ENCODE measurements around the gene REXO1. TPM values are rescaled to one million over a fixed set of nuclear protein-coding genes. Genes with fewer than 3 reads are reported as not detected.
A peak's percentile ranks its signal among the peaks of the same experiment; 100 is the strongest.

Gene REXO1
- total and polyA plus RNA-seq, 2 of the 8 experiments (the other 6 are each of a cell fraction or from before 2014, with no cell fraction given): 42.4 to 44.3 TPM

GRCh38 chr19:1884291-1884718, 36.0 kb upstream of the REXO1 start:
- no peak overlapping the region for H2BK120ac ChIP-seq (replicated peaks; ENCODE audit: low read depth, low read length)
- H3K56ac ChIP-seq (replicated peaks; ENCODE audit: insufficient read length, low read depth, low read length): no peak overlapping the region
- no peak overlapping the region for H2BK12ac ChIP-seq (ENCODE audit: low read depth, low read length)
- no peaks in the 10 kb centered on the region for H3K36me3 ChIP-seq (ENCODE audit: control insufficient read depth in 2 of 4, insufficient read depth in 4 of 4, low read length in 3 of 4)
- no peak overlapping the region for H4K91ac ChIP-seq (replicated peaks; ENCODE audit: insufficient read length, low read length)
- WGBS, 2 experiments (ENCODE audit: extremely low coverage in 1 of 2, insufficient coverage in 1 of 2, insufficient read length in 1 of 2, insufficient replicate concordance in 2 of 2, low coverage in 1 of 2, low lambda C conversion rate in 2 of 2, missing lambda C conversion rate in 1 of 2): 38% methylated on average over 11 of the region's 11 CpGs; no CpG with 5 or more reads in 1 of the 2 experiments
- H3K9me3 ChIP-seq (ENCODE audit: insufficient read depth in 2 of 2, low read depth in 1 of 2, low read length in 1 of 2): no peaks in the 10 kb centered on the region
- H3K14ac ChIP-seq (ENCODE audit: insufficient read length): no peak overlapping the region
- H3K4ac ChIP-seq (replicated peaks; ENCODE audit: insufficient read length, low read depth, low read length): no peak overlapping the region
- no peak overlapping the region for H2AFZ ChIP-seq (ENCODE audit: low read length)
- H3K4me3 ChIP-seq (ENCODE audit: extremely low read depth in 1 of 4, insufficient read depth in 2 of 4, low read depth in 3 of 4, low read length in 4 of 4): peak overlapping the region; percentile 69 to 81 (median 76)
- H3K27ac ChIP-seq (ENCODE audit: low read depth, low read length): no peak overlapping the region
- FAIRE-seq: no peak
- H4K20me1 ChIP-seq (replicated peaks in 1 of 2; ENCODE audit: control insufficient read depth in 1 of 2, insufficient read depth in 2 of 2, low read length in 2 of 2): peaks cover 13 to 23% of the 10 kb centered on the region in 2 experiments
- H4K8ac ChIP-seq (ENCODE audit: extremely low read depth, insufficient read depth, low read length): no peak overlapping the region
- ChIA-PET POLR2A (ENCODE audit: partially characterized antibody) (interaction anchor here (1.1 to 2.1 kb wide), 6 partner anchors 9 to 165 kb away, joined by 3 to 9 read pairs (median 4); partner anchors contain the start of genes ADAT3 and SCAMP4), CTCF (ENCODE audit: partially characterized antibody) (interaction anchor here (1.3 kb wide), 1 partner anchor 61 kb away, joined by 3 read pairs; no protein-coding TSS in a partner anchor)
- no peak overlapping the region for H4K5ac ChIP-seq (ENCODE audit: insufficient read length, low read depth, low read length)
- no peak overlapping the region for H2BK20ac ChIP-seq (ENCODE audit: low read length)
- no peaks in the 10 kb centered on the region; a peak in 2 of 7 replicates for H3K27me3 ChIP-seq (replicated peaks in 1 of 4; ENCODE audit: control insufficient read depth in 3 of 4, extremely low read depth in 1 of 4, insufficient read depth in 3 of 4, low read length in 3 of 4)
- H3K79me1 ChIP-seq (ENCODE audit: low read depth, low read length): peaks cover 23% of the 10 kb centered on the region
- no peak overlapping the region for H2BK15ac ChIP-seq (ENCODE audit: low read length)
- H3K23me2 ChIP-seq (ENCODE audit: low read depth, low read length): peaks cover 6% of the 10 kb centered on the region; the same call in 1 of the 2 replicates
- H2AK5ac ChIP-seq (ENCODE audit: low read depth, low read length): 0 out of 2 replicates have a peak overlapping the region, but pooled peaks have one; percentile 82
- no peak overlapping the region for H3K23ac ChIP-seq (ENCODE audit: insufficient read length)
- DNase-seq (ENCODE audit: low read depth in 1 of 2, low spot score in 2 of 2): no peak
- H3K4me2 ChIP-seq (ENCODE audit: insufficient read depth in 1 of 2, low read depth in 2 of 2, low read length in 2 of 2): peak overlapping the region; percentile 81 to 85
- H2BK5ac ChIP-seq (ENCODE audit: low read depth, low read length): no peak overlapping the region
- no peak overlapping the region for H3K18ac ChIP-seq (ENCODE audit: extremely low read depth, low read length)
- H3K79me2 ChIP-seq (ENCODE audit: control insufficient read depth in 1 of 2, insufficient read depth in 2 of 2, low read length in 2 of 2): peaks cover 7 to 29% of the 10 kb centered on the region in 2 experiments; a peak in 3 of 4 replicates
- peaks cover 3 to 14% (median 9%) of the 10 kb centered on the region in 4 experiments; a peak in 6 of 7 replicates for H3K4me1 ChIP-seq (replicated peaks in 1 of 4; ENCODE audit: control insufficient read depth in 3 of 4, insufficient read depth in 4 of 4, low read length in 3 of 4)
- H3K9ac ChIP-seq (replicated peaks in 1 of 4; ENCODE audit: extremely low read depth in 1 of 4, low read depth in 3 of 4, low read length in 3 of 4): peak overlapping the region in 3 of 4 experiments; percentile 8 to 15 (median 15); a peak in 6 of 7 replicates
- no peak for TF ChIP-seq USF2 (IDR thresholded peaks at IDR 0.05; ENCODE audit: low read length)

All from H1 (cell line).